Measurements from ENCODE around the gene FAM107B.

- TF ChIP-seq, protein P1, sequence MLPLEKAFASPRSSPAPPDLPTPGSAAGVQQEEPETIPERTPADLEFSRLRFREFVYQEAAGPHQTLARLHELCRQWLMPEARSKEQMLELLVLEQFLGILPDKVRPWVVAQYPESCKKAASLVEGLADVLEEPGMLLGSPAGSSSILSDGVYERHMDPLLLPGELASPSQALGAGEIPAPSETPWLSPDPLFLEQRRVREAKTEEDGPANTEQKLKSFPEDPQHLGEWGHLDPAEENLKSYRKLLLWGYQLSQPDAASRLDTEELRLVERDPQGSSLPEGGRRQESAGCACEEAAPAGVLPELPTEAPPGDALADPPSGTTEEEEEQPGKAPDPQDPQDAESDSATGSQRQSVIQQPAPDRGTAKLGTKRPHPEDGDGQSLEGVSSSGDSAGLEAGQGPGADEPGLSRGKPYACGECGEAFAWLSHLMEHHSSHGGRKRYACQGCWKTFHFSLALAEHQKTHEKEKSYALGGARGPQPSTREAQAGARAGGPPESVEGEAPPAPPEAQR (tag by site-specific recombination; IDR thresholded peaks at IDR 0.05): no peak
- TF ChIP-seq CTCF (tag by site-specific recombination; IDR thresholded peaks at IDR 0.05) (no peak), SETDB1 (IDR thresholded peaks at IDR 0.05; ENCODE audit: insufficient read length, low read length) (no peak), KLF16 (tag by site-specific recombination; IDR thresholded peaks at IDR 0.05) (no peak)
Observed at GRCh38 chr10:14775656-14776055, 959 bp upstream of the FAM107B start.

Measured in HEK293 (cell line).